ENCODE results near the gene HMGCS1. TPM values are rescaled to one million over a fixed set of nuclear protein-coding genes. Genes with fewer than 3 reads are reported as not detected.
"Not testable (repeated sequence)": the region's sequence is repeated elsewhere in the genome, so short reads cannot be mapped to it uniquely, and the experiment has no call there.

HMGCS1 gene
- total RNA-seq, 5 donors from 2014 or later (not counting 1 experiment from before 2014, with no cell fraction given) = 29.2 to 49.1 (median 36.2) TPM

- Histone ChIP-seq H3K27me3 (replicated peaks in 1 of 2; ENCODE audit: control insufficient read depth in 2 of 2, extremely low read depth in 1 of 2, insufficient read depth in 2 of 2, low read length in 1 of 2) (no peaks in the 10 kb centered on the region), H3K9me3 (no peaks in the 10 kb centered on the region), H3K4me1 (ENCODE audit: control insufficient read depth in 1 of 2, extremely low read depth in 1 of 2, insufficient read depth in 2 of 2, low read length in 2 of 2) (no peaks in the 10 kb centered on the region), H3K36me3 (ENCODE audit: control insufficient read depth in 2 of 2, extremely low read depth in 1 of 2, insufficient read depth in 1 of 2, low read length in 1 of 2) (no peaks in the 10 kb centered on the region), H3K27ac (ENCODE audit: low read length) (no peak overlapping the region), H3K4me3 (ENCODE audit: control insufficient read depth in 1 of 2, extremely low read depth in 1 of 2, low read length in 1 of 2) (no peak overlapping the region)
- no peak for DNase-seq
- ChIA-PET CTCF (interaction anchor here in 1 of 2 donors (0.6 kb wide), 1 partner anchor 17 kb away, joined by 4 read pairs; no protein-coding TSS in a partner anchor), POLR2A (no interaction called here)
- 100% methylated on average over 1 of the region's 4 CpGs for WGBS (ENCODE audit: insufficient coverage)
- Mint-ChIP-seq H3K36me3 (no peaks in the 10 kb centered on the region), H3K27ac (no peak overlapping the region), H3K9me3 (no peaks in the 10 kb centered on the region), H3K4me1 (no peaks in the 10 kb centered on the region), H3K27me3 (peaks cover 0 to 7% of the 10 kb centered on the region in 2 donors), H3K4me3 (no peak overlapping the region)
- ATAC-seq (replicated peaks in 1 of 4) = no peak
These were observed 37.8 kb downstream of the HMGCS1 start for GRCh38 chr5:43275391-43275790.

GRCh38 chr5:43274435-43275114 lies 38.6 kb downstream of the HMGCS1 start:
- no peaks in the 10 kb centered on the region for H3K4me1 ChIP-seq (ENCODE audit: control insufficient read depth in 1 of 2, extremely low read depth in 1 of 2, insufficient read depth in 2 of 2, low read length in 2 of 2)
- no peak for DNase-seq
- H3K36me3 Mint-ChIP-seq = no peaks in the 10 kb centered on the region
- H3K9me3 ChIP-seq = no peaks in the 10 kb centered on the region
- H3K4me3 ChIP-seq (ENCODE audit: control insufficient read depth in 1 of 2, extremely low read depth in 1 of 2, low read length in 1 of 2) = no peak overlapping the region
- WGBS (ENCODE audit: insufficient coverage) = 40% methylated on average over 1 of the region's 7 CpGs
- H3K27me3 Mint-ChIP-seq = peaks cover 3 to 7% of the 10 kb centered on the region in 2 donors
- H3K27me3 ChIP-seq (replicated peaks in 1 of 2; ENCODE audit: control insufficient read depth in 2 of 2, extremely low read depth in 1 of 2, insufficient read depth in 2 of 2, low read length in 1 of 2) = no peaks in the 10 kb centered on the region
- no peaks in the 10 kb centered on the region for H3K36me3 ChIP-seq (ENCODE audit: control insufficient read depth in 2 of 2, extremely low read depth in 1 of 2, insufficient read depth in 1 of 2, low read length in 1 of 2)
- ChIA-PET POLR2A (no interaction called here), CTCF (no interaction called here)
- H3K27ac Mint-ChIP-seq = no peak overlapping the region
- no peak overlapping the region for H3K4me3 Mint-ChIP-seq
- H3K9me3 Mint-ChIP-seq = no peaks in the 10 kb centered on the region
- ATAC-seq (replicated peaks in 1 of 4) = no peak
- H3K4me1 Mint-ChIP-seq = no peaks in the 10 kb centered on the region
- H3K27ac ChIP-seq (ENCODE audit: low read length) = no peak overlapping the region

GRCh38 chr5:43273552-43273951 lies 39.7 kb downstream of the HMGCS1 start:
- Mint-ChIP-seq H3K27me3 (peaks cover 3 to 7% of the 10 kb centered on the region in 2 donors), H3K4me3 (no peak overlapping the region), H3K4me1 (no peaks in the 10 kb centered on the region), H3K36me3 (no peaks in the 10 kb centered on the region), H3K9me3 (no peaks in the 10 kb centered on the region), H3K27ac (no peak overlapping the region)
- Histone ChIP-seq H3K4me1 (ENCODE audit: control insufficient read depth in 1 of 2, extremely low read depth in 1 of 2, insufficient read depth in 2 of 2, low read length in 2 of 2) (no peaks in the 10 kb centered on the region), H3K36me3 (ENCODE audit: control insufficient read depth in 2 of 2, extremely low read depth in 1 of 2, insufficient read depth in 1 of 2, low read length in 1 of 2) (no peaks in the 10 kb centered on the region), H3K9me3 (no peaks in the 10 kb centered on the region), H3K27ac (ENCODE audit: low read length) (no peak overlapping the region), H3K4me3 (ENCODE audit: control insufficient read depth in 1 of 2, extremely low read depth in 1 of 2, low read length in 1 of 2) (no peak overlapping the region), H3K27me3 (replicated peaks in 1 of 2; ENCODE audit: control insufficient read depth in 2 of 2, extremely low read depth in 1 of 2, insufficient read depth in 2 of 2, low read length in 1 of 2) (peaks cover 0 to 3% of the 10 kb centered on the region in 2 experiments)
- POLR2A ChIA-PET = no interaction called here
- CTCF ChIA-PET = no interaction called here
- ATAC-seq (replicated peaks in 1 of 4) (no peak), DNase-seq (no peak)

DNA sequence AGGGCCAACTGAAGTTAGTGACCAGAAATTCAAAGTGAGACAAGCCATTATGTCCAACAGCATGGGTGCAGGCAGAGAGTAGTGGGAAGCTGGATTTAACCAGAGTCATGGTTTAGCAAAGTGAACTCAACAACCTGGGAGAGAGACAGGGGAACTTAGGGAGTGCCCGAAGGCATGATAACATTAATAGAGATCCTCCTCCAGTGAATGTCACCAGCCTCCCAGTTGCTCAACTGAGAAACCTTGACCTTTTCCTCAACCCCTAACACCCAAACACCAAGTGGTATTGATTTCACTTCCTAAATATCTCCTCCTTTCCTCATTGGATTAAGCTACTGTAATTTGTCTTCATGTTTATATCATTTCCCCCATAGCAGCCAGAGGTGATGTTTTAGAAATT lies 42.6 kb downstream of the HMGCS1 start:
- Mint-ChIP-seq H3K4me3 (no peak overlapping the region), H3K9me3 (peaks cover 3 to 11% (median 11%) of the 10 kb centered on the region in 3 donors), H3K27ac (no peak overlapping the region), H3K4me1 (peaks cover 0 to 2% (median 0%) of the 10 kb centered on the region in 3 donors), H3K36me3 (no peaks in the 10 kb centered on the region), H3K27me3 (peaks cover 14 to 17% of the 10 kb centered on the region in 2 donors)
- H3K4me3 ChIP-seq (ENCODE audit: control insufficient read depth in 1 of 2, extremely low read depth in 1 of 2, low read length in 1 of 2) = no peak overlapping the region
- WGBS (ENCODE audit: insufficient coverage) = no CpG with 5 or more reads among the region's 1 CpG
- ChIA-PET CTCF (interaction anchor here in 1 of 2 donors (0.6 kb wide), 1 partner anchor 140 kb away, joined by 4 read pairs; no protein-coding TSS in a partner anchor), POLR2A (interaction anchor here in 1 of 2 donors (0.6 kb wide), 1 partner anchor 203 kb away, joined by 5 read pairs; no protein-coding TSS in a partner anchor)
- DNase-seq (no peak), ATAC-seq (replicated peaks in 1 of 4) (no peak)
- H3K9me3 ChIP-seq = no peaks in the 10 kb centered on the region
- no peak overlapping the region for H3K27ac ChIP-seq (ENCODE audit: low read length)
- peaks cover 0 to 11% of the 10 kb centered on the region in 2 experiments for H3K27me3 ChIP-seq (replicated peaks in 1 of 2; ENCODE audit: control insufficient read depth in 2 of 2, extremely low read depth in 1 of 2, insufficient read depth in 2 of 2, low read length in 1 of 2)
- H3K4me1 ChIP-seq (ENCODE audit: control insufficient read depth in 1 of 2, extremely low read depth in 1 of 2, insufficient read depth in 2 of 2, low read length in 2 of 2) = no peaks in the 10 kb centered on the region
- H3K36me3 ChIP-seq (ENCODE audit: control insufficient read depth in 2 of 2, extremely low read depth in 1 of 2, insufficient read depth in 1 of 2, low read length in 1 of 2) = no peaks in the 10 kb centered on the region

- H3K4me1 Mint-ChIP-seq = peaks cover 0 to 2% (median 0%) of the 10 kb centered on the region in 3 donors
- no CpG with 5 or more reads among the region's 1 CpG for WGBS (ENCODE audit: insufficient coverage)
- CTCF ChIA-PET = interaction anchor here in 1 of 2 donors (0.9 kb wide), 1 partner anchor 45 kb away, joined by 3 read pairs; the partner anchor contains the start of gene HMGCS1
These were observed 44.9 kb downstream of the HMGCS1 start for GRCh38 chr5:43268188-43268820.

DNA sequence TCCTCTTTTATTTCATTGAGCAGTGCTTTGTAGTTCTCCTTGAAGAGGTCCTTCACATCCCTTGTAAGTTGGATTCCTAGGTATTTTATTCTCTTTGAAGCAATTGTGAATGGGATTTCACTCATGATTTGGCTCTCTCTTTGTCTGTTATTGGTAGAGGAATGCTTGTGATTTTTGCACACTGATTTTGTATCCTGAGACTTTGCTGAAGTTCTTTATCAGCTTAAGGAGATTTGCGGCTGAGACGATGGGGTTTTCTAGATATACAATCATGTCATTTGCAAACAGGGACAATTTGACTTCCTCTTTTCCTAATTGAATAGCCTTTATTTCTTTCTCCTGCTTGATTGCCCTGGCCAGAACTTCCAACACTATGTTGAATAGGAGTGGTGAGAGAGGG lies 50.9 kb downstream of the HMGCS1 start:
- H3K4me3 Mint-ChIP-seq; CTCF ChIA-PET; H3K36me3 ChIP-seq (ENCODE audit: control insufficient read depth in 2 of 2, extremely low read depth in 1 of 2, insufficient read depth in 1 of 2, low read length in 1 of 2); POLR2A ChIA-PET; H3K27ac ChIP-seq (ENCODE audit: low read length); H3K4me3 ChIP-seq (ENCODE audit: control insufficient read depth in 1 of 2, extremely low read depth in 1 of 2, low read length in 1 of 2); ATAC-seq (replicated peaks in 1 of 4); H3K27ac Mint-ChIP-seq; H3K9me3 ChIP-seq; H3K27me3 ChIP-seq (replicated peaks in 1 of 2; ENCODE audit: control insufficient read depth in 2 of 2, extremely low read depth in 1 of 2, insufficient read depth in 2 of 2, low read length in 1 of 2); H3K36me3 Mint-ChIP-seq; DNase-seq; H3K4me1 ChIP-seq (ENCODE audit: control insufficient read depth in 1 of 2, extremely low read depth in 1 of 2, insufficient read depth in 2 of 2, low read length in 2 of 2); H3K4me1 Mint-ChIP-seq: not testable (repeated sequence)
- peaks cover 5 to 14% (median 13%) of the 10 kb centered on the region in 3 donors for H3K9me3 Mint-ChIP-seq
- no CpG with 5 or more reads among the region's 2 CpGs for WGBS (ENCODE audit: insufficient coverage)
- H3K27me3 Mint-ChIP-seq = peaks cover 38 to 40% of the 10 kb centered on the region in 2 donors

More at GRCh38 chr5:43268188-43268820, 44.9 kb downstream of the HMGCS1 start:
- Mint-ChIP-seq H3K4me3 (no peak overlapping the region), H3K27me3 (peaks cover 30 to 35% of the 10 kb centered on the region in 2 donors), H3K27ac (no peak overlapping the region), H3K9me3 (peaks cover 3 to 15% (median 11%) of the 10 kb centered on the region in 3 donors), H3K36me3 (no peaks in the 10 kb centered on the region)
- H3K9me3 ChIP-seq = no peaks in the 10 kb centered on the region
- DNase-seq (no peak), ATAC-seq (replicated peaks in 1 of 4) (no peak)
- H3K4me3 ChIP-seq (ENCODE audit: control insufficient read depth in 1 of 2, extremely low read depth in 1 of 2, low read length in 1 of 2) = no peak overlapping the region
- POLR2A ChIA-PET = no interaction called here
- H3K27me3 ChIP-seq (replicated peaks in 1 of 2; ENCODE audit: control insufficient read depth in 2 of 2, extremely low read depth in 1 of 2, insufficient read depth in 2 of 2, low read length in 1 of 2) = peaks cover 0 to 11% of the 10 kb centered on the region in 2 experiments
- H3K4me1 ChIP-seq (ENCODE audit: control insufficient read depth in 1 of 2, extremely low read depth in 1 of 2, insufficient read depth in 2 of 2, low read length in 2 of 2) = no peaks in the 10 kb centered on the region
- H3K36me3 ChIP-seq (ENCODE audit: control insufficient read depth in 2 of 2, extremely low read depth in 1 of 2, insufficient read depth in 1 of 2, low read length in 1 of 2) = no peaks in the 10 kb centered on the region
- H3K27ac ChIP-seq (ENCODE audit: low read length) = no peak overlapping the region

Measured in T-cell (primary cell).